MM.1S (cell line): ENCODE data around the gene EN1.

ENCODE experiments used
- DNase-seq: peaks from one replicate; pipeline ENCODE4 v3.0.0-alpha.2; 2015
- H2AFZ ChIP-seq: fragments of 300-600 bp; sonication (generic); 2 replicates; pipeline ENCODE4 v1.6.0; 2016; ENCODE audit warnings: antibody characterized with exemption, low read length
- H3F3A ChIP-seq: fragments of 300-600 bp; sonication (generic); 2 replicates; pipeline ENCODE4 v1.6.1; 2016; ENCODE audit warnings: mild to moderate bottlenecking, antibody characterized with exemption, low read length, moderate library complexity, mixed read lengths; ENCODE audit not compliant: insufficient read depth
- H3K27ac ChIP-seq: fragments of 300-600 bp; sonication (generic); 2 replicates; pipeline ENCODE4 v1.5.1; 2016; ENCODE audit warnings: mild to moderate bottlenecking, low read length
- H3K27me3 ChIP-seq: fragments of 300-600 bp; sonication (generic); replicated peaks from 2 replicates; pipeline ENCODE4 v1.6.0; 2016; ENCODE audit warnings: low read length; ENCODE audit not compliant: insufficient read depth
- H3K36me3 ChIP-seq: fragments of 300-600 bp; sonication (generic); replicated peaks from 2 replicates; pipeline ENCODE4 v1.6.1; 2016; ENCODE audit warnings: mild to moderate bottlenecking, low read length, mixed read lengths; ENCODE audit not compliant: insufficient read depth
- H3K4me1 ChIP-seq: fragments of 300-600 bp; sonication (generic); 2 replicates; pipeline ENCODE4 v1.6.1; 2016; ENCODE audit warnings: low read length, mixed read lengths
- H3K4me2 ChIP-seq: fragments of 300-600 bp; sonication (generic); 2 replicates; pipeline ENCODE4 v1.6.0; 2016; ENCODE audit warnings: low read depth, low read length
- H3K4me3 ChIP-seq: fragments of 300-600 bp; sonication (generic); 2 replicates; pipeline ENCODE4 v1.5.1; 2016; ENCODE audit warnings: low read length, mixed read lengths
- H3K79me2 ChIP-seq: fragments of 300-600 bp; sonication (generic); 2 replicates; pipeline ENCODE4 v1.6.1; 2016; ENCODE audit warnings: mixed run types, low read length, mixed read lengths
- H3K9ac ChIP-seq: fragments of 300-600 bp; sonication (generic); 2 replicates; pipeline ENCODE4 v1.6.1; 2016; ENCODE audit warnings: low read length, mixed read lengths
- H3K9me2 ChIP-seq: fragments of 300-600 bp; sonication (generic); replicated peaks from 2 replicates; pipeline ENCODE4 v1.6.1; 2016; ENCODE audit warnings: mild to moderate bottlenecking, low read length, mixed read lengths; ENCODE audit not compliant: insufficient read depth
- H3K9me3 ChIP-seq: fragments of 300-600 bp; sonication (generic); replicated peaks from 2 replicates; pipeline ENCODE4 v1.6.1; 2016; ENCODE audit warnings: mild to moderate bottlenecking, low read length, mixed read lengths; ENCODE audit not compliant: insufficient read depth
- H4K20me1 ChIP-seq: fragments of 300-600 bp; sonication (generic); 2 replicates; pipeline ENCODE4 v1.6.1; 2016; ENCODE audit warnings: mild to moderate bottlenecking, low read length, moderate library complexity, mixed read lengths; ENCODE audit not compliant: insufficient read depth
- CTCF ChIP-seq: fragments of 300-600 bp; sonication (generic); IDR thresholded peaks from 2 replicates; pipeline ENCODE4 v1.5.1; 2016; ENCODE audit warnings: antibody characterized with exemption, low read length, mixed read lengths
- EZH2 ChIP-seq: fragments of 300-600 bp; sonication (generic); optimal IDR thresholded peaks from 2 replicates; pipeline ENCODE3; 2017; ENCODE audit warnings: low read depth, mild to moderate bottlenecking, antibody characterized with exemption, low read length, mixed read lengths
- EZH2phosphoT487 ChIP-seq: fragments of 300-600 bp; sonication (generic); IDR thresholded peaks from 2 replicates; pipeline ENCODE4 v1.6.1; 2018; ENCODE audit warnings: antibody characterized with exemption, low read length

Gene EN1

DNA sequence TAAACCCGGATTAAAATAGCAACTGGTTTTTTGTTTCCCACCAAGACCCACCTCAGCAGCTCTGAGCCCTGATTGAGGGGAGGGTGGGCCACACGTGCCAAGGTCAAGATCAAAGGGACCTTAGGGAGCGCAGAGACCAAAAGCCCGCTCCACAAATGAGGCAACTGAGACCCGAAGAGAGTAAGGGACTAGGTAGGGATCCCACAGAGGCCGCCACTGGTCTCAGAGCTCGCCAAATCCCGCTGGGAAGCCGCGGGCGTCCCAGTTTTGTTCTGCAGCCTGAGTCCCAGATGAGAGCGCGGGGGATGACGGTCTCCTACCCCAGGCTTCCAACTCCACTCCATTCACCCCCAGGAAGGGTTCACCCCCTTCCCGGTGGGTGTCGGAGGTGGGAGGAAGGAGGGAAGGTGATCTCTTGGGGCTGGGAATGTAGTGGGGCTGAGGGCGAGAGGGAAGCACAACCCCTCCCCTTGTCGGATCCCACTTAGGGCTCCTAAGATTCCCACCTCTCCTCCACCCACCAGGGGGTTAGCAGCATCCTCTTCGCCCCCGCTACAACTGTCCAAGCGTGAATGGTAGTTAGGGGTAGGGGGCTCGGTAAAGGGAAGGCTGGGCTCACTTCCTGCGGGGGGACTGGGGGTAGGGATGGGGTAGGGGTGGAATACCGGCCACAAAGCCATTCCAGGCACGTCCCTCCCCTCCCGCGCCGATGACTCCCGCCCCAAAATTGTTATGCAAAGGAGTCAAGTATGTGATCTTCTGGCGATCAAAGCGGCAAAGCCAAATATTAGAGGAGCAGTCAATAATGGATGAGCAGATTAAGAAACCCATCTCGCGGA is 7.3 kb upstream of the EN1 start:
- Histone ChIP-seq H3K79me2 (no peaks in the 10 kb centered on the region), H3K36me3 (no peaks in the 10 kb centered on the region), H3K27ac (no peak overlapping the region), H2AFZ (peak overlapping the region; percentile 93; the same call in 1 of the 2 replicates), H4K20me1 (no peaks in the 10 kb centered on the region), H3K9me2 (no peaks in the 10 kb centered on the region), H3K27me3 (peaks cover 49% of the 10 kb centered on the region), H3F3A (no peaks in the 10 kb centered on the region), H3K4me1 (peaks cover 5% of the 10 kb centered on the region; the same call in 1 of the 2 replicates), H3K4me3 (peak overlapping the region; percentile 76), H3K4me2 (peak overlapping the region; percentile 82), H3K9ac (no peak overlapping the region; the same call in 1 of the 2 replicates), H3K9me3 (no peaks in the 10 kb centered on the region)
- DNase-seq: no peak
- TF ChIP-seq CTCF (no peak), EZH2phosphoT487 (no peak), EZH2 (no peak)

DNA sequence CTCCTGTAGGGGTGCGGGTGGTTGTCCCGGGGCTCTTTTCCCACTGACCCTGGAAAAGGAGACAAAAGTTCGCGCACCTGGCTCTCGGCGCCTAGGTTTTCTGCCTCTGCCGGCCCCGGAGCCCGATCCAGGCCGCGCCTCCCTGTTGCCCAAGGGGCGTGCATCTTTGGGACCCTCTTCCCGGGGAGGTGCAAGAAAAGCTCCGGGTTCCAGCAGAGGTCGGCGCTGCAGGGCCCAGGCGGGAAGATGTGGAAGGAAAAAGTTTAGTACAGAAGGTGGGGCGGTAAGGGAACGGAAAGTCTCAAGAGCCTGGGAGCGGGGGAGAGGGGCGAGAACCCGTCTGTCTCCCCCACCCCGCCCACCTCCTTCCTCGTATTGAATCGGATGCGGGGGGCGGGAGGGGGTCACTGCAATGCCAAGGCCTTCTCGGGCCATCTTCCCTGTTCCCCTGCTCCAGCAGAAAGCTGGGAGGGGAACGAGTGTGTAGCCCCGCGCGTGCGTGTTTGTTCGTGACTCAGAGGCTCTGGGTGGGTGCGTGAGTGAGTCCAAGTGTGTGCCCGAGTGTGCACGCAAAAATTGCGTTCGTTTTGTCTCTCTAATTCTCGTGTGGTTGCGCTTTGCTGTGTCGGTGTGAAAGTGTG is 6.3 kb upstream of the EN1 start:
- Histone ChIP-seq H3K9me3 (no peaks in the 10 kb centered on the region), H3K27me3 (peaks cover 58% of the 10 kb centered on the region), H3K4me1 (peaks cover 5% of the 10 kb centered on the region; the same call in 1 of the 2 replicates), H3K4me2 (no peak overlapping the region), H3K36me3 (no peaks in the 10 kb centered on the region), H3F3A (no peaks in the 10 kb centered on the region), H3K9ac (no peak overlapping the region), H2AFZ (no peak overlapping the region), H3K79me2 (no peaks in the 10 kb centered on the region), H4K20me1 (no peaks in the 10 kb centered on the region), H3K9me2 (no peaks in the 10 kb centered on the region), H3K4me3 (no peak overlapping the region), H3K27ac (no peak overlapping the region)
- no peak for DNase-seq
- TF ChIP-seq CTCF (no peak), EZH2 (no peak), EZH2phosphoT487 (no peak)

- no peak for DNase-seq
- TF ChIP-seq CTCF (no peak), EZH2 (no peak), EZH2phosphoT487 (no peak)
- Histone ChIP-seq H3K9me3 (no peaks in the 10 kb centered on the region), H3K4me1 (peaks cover 5% of the 10 kb centered on the region; the same call in 1 of the 2 replicates), H4K20me1 (no peaks in the 10 kb centered on the region), H3K27ac (no peak overlapping the region), H3K4me3 (no peak overlapping the region), H3K9me2 (no peaks in the 10 kb centered on the region), H3K4me2 (no peak overlapping the region), H3K36me3 (no peaks in the 10 kb centered on the region), H3K79me2 (no peaks in the 10 kb centered on the region), H3K27me3 (peaks cover 64% of the 10 kb centered on the region), H3K9ac (no peak overlapping the region), H2AFZ (no peak overlapping the region), H3F3A (no peaks in the 10 kb centered on the region)
Observed at GRCh38 chr2:118853129-118853640, 5.7 kb upstream of the EN1 start.
